ENCODE data around the gene GPATCH2L.

DNA sequence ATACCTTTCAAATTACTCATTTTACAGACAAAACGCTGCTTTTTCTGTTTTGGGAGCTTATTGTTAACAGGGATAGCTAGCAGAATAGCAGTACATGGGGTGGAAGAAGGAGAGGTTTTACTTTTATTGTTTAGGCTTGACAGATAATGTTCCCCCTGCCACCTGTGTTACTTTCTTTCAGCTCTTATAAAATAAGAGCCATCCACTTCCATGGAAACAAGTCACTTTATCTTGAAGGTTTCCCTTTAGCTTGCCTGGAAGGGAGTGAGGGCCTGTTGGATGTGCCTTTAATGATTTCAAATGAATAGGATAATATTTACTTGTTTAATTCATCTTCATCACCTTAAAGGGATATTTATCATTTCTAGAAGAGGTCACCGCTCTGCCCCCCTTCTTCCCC lies 23.3 kb downstream of the GPATCH2L start:
- TF ChIP-seq SUZ12 (IDR thresholded peaks at IDR 0.05; ENCODE audit: extremely low read depth, insufficient read depth, insufficient read length) (no peak), YY1 (IDR thresholded peaks at IDR 0.05; ENCODE audit: insufficient read depth, insufficient read length) (no peak), ZNF274 (IDR thresholded peaks at IDR 0.05; ENCODE audit: low read depth, low read length) (no peak)
